ENCODE results near the gene ZNF746. TPM values are rescaled to one million over a fixed set of nuclear protein-coding genes. Genes with fewer than 3 reads are reported as not detected.
A peak's percentile ranks its signal among the peaks of the same experiment; 100 is the strongest.

The ZNF746 gene
- total and polyA plus RNA-seq, 2 of the 13 experiments (the other 11 are each of a cell fraction or from before 2014, with no cell fraction given), result 3.8 to 8.1 TPM

- TF ChIP-seq ZMYM3 (CRISPR knock-in tag; IDR thresholded peaks at IDR 0.05) (no peak), NR1H2 (CRISPR knock-in tag; IDR thresholded peaks at IDR 0.05; ENCODE audit: borderline replicate concordance, low read depth) (no peak), KDM5B (CRISPR knock-in tag; IDR thresholded peaks at IDR 0.05; ENCODE audit: borderline replicate concordance) (no peak), IKZF4 (CRISPR knock-in tag; IDR thresholded peaks at IDR 0.05; ENCODE audit: borderline replicate concordance, low read depth, not compliant biosample characterization) (no peak)
Measured at GRCh38 chr7:149462101-149462520, 35.5 kb downstream of the ZNF746 start (continued).

- Histone ChIP-seq H2AFZ (ENCODE audit: low read length) (peak within 1 kb of the TSS; percentile 80), H3K4me1 (ENCODE audit: insufficient read depth, low read length) (peaks cover 12% of the 10 kb centered on the region), H4K20me1 (ENCODE audit: insufficient read depth, low read length) (no peaks in the 10 kb centered on the region; the same call in 1 of the 2 replicates), H3K4me3 (replicated peaks in 1 of 3; ENCODE audit: insufficient read depth in 1 of 3, low read depth in 2 of 3, low read length in 3 of 3) (peak within 1 kb of the TSS; percentile 83), H3K9me3 (ENCODE audit: low read length) (no peaks in the 10 kb centered on the region), H3K27ac (ENCODE audit: extremely low read length, insufficient read depth, low read length) (peak within 1 kb of the TSS; percentile 65), H3K79me2 (ENCODE audit: insufficient read depth, low read length) (peaks cover 12% of the 10 kb centered on the region), H3K36me3 (replicated peaks in 1 of 2; ENCODE audit: control insufficient read depth in 1 of 2, insufficient read depth in 2 of 2, low read length in 2 of 2) (peaks cover 2 to 11% of the 10 kb centered on the region in 2 experiments; a peak in 3 of 5 replicates), H3K27me3 (ENCODE audit: control insufficient read depth in 1 of 2, insufficient read depth in 2 of 2, low read length in 2 of 2) (no peaks in the 10 kb centered on the region), H3K9ac (ENCODE audit: insufficient read depth, low read depth, low read length) (peak within 1 kb of the TSS; percentile 78), H3K4me2 (ENCODE audit: low read depth, low read length) (peak within 1 kb of the TSS; percentile 85)
- WGBS (ENCODE audit: low lambda C conversion rate), result under 1% methylated on average over 19 of the region's 64 CpGs
- CTCF ChIA-PET (ENCODE audit: low intra/inter-chr PET ratio, low total read pairs), result interaction anchor here (2.0 kb wide), 1 partner anchor 37 kb away, joined by 8 read pairs; the partner anchor contains the start of gene ZNF746
- POLR2A ChIA-PET, result interaction anchor here (1.0 to 2.0 kb wide), 3 partner anchors 36 to 199 kb away, joined by 4 to 16 read pairs (median 9); partner anchors contain the start of gene ZNF783
- in situ Hi-C loops (cut with HindIII; ENCODE audit: extremely low pct_ligation_motif_present, low pct_unique_long_range_greater_than_20kb) (no loop called here), intact Hi-C loops (cut with micrococcal nuclease; ENCODE audit: unreplicated experiment) (loop anchor here (1.0 kb wide), 1 partner anchor 37 kb away; the partner anchor contains the start of gene ZNF746)
- peak; percentile 97 for ATAC-seq
- BruUV-seq (replicated peaks), result no TSS peak
- no peak for FAIRE-seq
- peak; percentile 75 for DNase-seq (ENCODE audit: low spot score)
- TF ChIP-seq NFE2L1 (CRISPR knock-in tag; IDR thresholded peaks at IDR 0.05; ENCODE audit: borderline replicate concordance), result no peak
- peak; percentile 56; the same call in 1 of the 2 replicates for TF ChIP-seq FOXK1 (CRISPR knock-in tag; IDR thresholded peaks at IDR 0.05; ENCODE audit: borderline replicate concordance, low read depth)
- no peak; the same call in 1 of the 2 replicates for TF ChIP-seq ZNF12 (CRISPR knock-in tag; IDR thresholded peaks at IDR 0.05)
- TF ChIP-seq ZNF17 (CRISPR knock-in tag; IDR thresholded peaks at IDR 0.05), result no peak
- TF ChIP-seq ZNF407 (CRISPR knock-in tag; IDR thresholded peaks at IDR 0.05; ENCODE audit: not compliant biosample characterization), result no peak
- TF ChIP-seq ZNF788 (CRISPR knock-in tag; IDR thresholded peaks at IDR 0.05; ENCODE audit: borderline replicate concordance), result peak; percentile 28; the same call in 1 of the 2 replicates
- no peak for TF ChIP-seq ATAD3A (CRISPR knock-in tag; IDR thresholded peaks at IDR 0.05)
- TF ChIP-seq ZNF292 (CRISPR knock-in tag; IDR thresholded peaks at IDR 0.05; ENCODE audit: borderline replicate concordance, low read depth), result 0 out of 2 replicates have a peak, but pooled peaks have one; percentile 20
Measured at GRCh38 chr7:149460493-149461277, 36.9 kb downstream of the ZNF746 start, which contains the start of gene ZNF777. ZNF777 (minus strand) TSS chr7:149461062; CDS start chr7:149456022, 5,040 bp downstream.
